Neural crest cell (in vitro differentiated cells): ENCODE results near the gene SAE1. TPM values are rescaled to one million over a fixed set of nuclear protein-coding genes. Genes with fewer than 3 reads are reported as not detected.

ENCODE experiments used
- DNase-seq: peaks from one replicate; pipeline ENCODE4 v3.0.0; 2021; ENCODE audit warnings: low read depth, mixed read lengths, low spot score
- H3K27ac Mint-ChIP-seq: one replicate; pipeline ENCODE4 v1.8.0; 2021; ENCODE audit warnings: mild to moderate bottlenecking, mixed read lengths; ENCODE audit not compliant: unreplicated experiment
- H3K27me3 Mint-ChIP-seq: 2 replicates; pipeline ENCODE4 v1.8.0; 2021; ENCODE audit warnings: low read depth, mild to moderate bottlenecking, mixed read lengths
- H3K36me3 Mint-ChIP-seq: 2 replicates; pipeline ENCODE4 v1.8.0; 2021; ENCODE audit warnings: low read depth, mild to moderate bottlenecking, mixed read lengths
- H3K4me1 Mint-ChIP-seq: 2 replicates; pipeline ENCODE4 v1.8.0; 2021; ENCODE audit warnings: mixed read lengths
- H3K4me3 Mint-ChIP-seq: one replicate; pipeline ENCODE4 v1.8.0; 2021; ENCODE audit warnings: mild to moderate bottlenecking, mixed read lengths
- H3K9me3 Mint-ChIP-seq: 2 replicates; pipeline ENCODE4 v1.8.0; 2021; ENCODE audit warnings: mixed read lengths
- total RNA-seq: library from RNA; stranded (reverse); gene quantifications from 2 replicates; pipeline ENCODE4 v1.2.1, GENCODE V29; 2021
- TF ChIP-seq, protein P1 (sequence below): fragments of 200-600 bp; sonication (generic); conservative IDR thresholded peaks from 2 replicates; pipeline ENCODE4 v1.5.0; 2021; ENCODE audit warnings: antibody characterized with exemption, mild to moderate bottlenecking

SAE1 gene
- total RNA-seq, 1 donor from 2014 or later: 280 TPM

DNA sequence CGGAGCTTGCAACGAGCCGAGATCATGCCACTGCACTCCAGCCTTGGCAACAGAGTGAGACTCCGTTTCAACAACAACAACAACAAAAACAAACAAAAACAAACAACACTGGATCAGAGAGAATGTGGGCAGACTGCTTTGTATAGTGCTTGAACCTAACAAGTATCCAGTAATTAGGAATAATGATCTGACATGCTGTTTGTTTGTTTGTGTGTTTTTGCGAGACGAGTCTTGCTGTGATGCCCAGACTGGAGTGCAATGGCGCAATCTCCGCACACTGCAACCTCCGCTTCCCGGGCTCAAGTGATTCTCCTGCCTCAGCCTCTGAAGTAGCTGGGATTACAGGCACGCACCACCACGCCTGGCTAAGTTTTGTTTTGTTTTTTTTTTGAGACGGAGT is 14.0 kb downstream of the SAE1 start:
- TF ChIP-seq, protein P1, sequence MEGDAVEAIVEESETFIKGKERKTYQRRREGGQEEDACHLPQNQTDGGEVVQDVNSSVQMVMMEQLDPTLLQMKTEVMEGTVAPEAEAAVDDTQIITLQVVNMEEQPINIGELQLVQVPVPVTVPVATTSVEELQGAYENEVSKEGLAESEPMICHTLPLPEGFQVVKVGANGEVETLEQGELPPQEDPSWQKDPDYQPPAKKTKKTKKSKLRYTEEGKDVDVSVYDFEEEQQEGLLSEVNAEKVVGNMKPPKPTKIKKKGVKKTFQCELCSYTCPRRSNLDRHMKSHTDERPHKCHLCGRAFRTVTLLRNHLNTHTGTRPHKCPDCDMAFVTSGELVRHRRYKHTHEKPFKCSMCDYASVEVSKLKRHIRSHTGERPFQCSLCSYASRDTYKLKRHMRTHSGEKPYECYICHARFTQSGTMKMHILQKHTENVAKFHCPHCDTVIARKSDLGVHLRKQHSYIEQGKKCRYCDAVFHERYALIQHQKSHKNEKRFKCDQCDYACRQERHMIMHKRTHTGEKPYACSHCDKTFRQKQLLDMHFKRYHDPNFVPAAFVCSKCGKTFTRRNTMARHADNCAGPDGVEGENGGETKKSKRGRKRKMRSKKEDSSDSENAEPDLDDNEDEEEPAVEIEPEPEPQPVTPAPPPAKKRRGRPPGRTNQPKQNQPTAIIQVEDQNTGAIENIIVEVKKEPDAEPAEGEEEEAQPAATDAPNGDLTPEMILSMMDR: no peak
- no peaks in the 10 kb centered on the region for H3K27me3 Mint-ChIP-seq
- no peak overlapping the region for H3K4me3 Mint-ChIP-seq
- no peak for DNase-seq
- peaks cover 16% of the 10 kb centered on the region for H3K4me1 Mint-ChIP-seq
- peaks cover 23% of the 10 kb centered on the region for H3K36me3 Mint-ChIP-seq
- H3K9me3 Mint-ChIP-seq: no peaks in the 10 kb centered on the region
- H3K27ac Mint-ChIP-seq: no peak overlapping the region

DNA sequence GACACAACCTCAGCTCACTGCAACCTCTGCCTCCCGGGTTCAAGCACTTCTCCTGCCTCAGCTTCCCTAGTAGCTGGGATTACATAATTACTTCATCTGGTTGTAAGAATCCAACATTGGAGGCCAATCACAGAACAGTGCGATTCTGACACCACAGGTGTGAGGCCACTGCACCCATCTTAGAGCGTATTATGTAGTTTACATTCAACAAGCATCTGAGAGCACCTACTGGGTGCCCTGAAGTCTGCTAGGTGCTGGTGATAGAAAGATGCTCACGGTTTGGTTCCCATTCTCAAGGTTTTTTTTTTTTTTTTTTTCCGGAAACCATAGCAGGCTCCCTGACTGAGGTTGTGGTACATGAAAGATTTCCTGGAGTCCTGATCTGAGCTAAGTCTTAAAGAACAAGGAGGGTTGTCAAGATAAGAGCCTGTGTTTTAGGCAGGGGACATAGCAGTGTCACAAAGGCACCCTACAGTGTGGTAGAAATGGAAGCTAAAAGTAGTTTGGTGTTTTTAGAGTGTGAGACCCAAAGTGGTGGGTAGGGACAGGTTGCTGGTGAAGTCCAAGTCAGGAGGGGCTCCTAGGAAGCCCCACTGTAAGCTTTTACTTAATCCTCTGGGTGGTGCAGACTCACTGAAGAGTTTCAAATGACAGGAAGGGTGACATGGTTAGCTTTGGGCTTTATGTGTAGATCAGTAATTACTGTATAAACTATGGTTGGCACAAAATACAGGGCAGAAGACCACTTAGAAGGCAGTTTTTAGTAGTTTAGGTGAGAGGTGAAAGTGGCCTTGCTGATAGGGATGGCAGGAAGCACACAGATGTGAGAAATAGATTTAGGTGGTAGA is 15.2 kb downstream of the SAE1 start:
- H3K27ac Mint-ChIP-seq: peak overlapping the region; percentile 1
- TF ChIP-seq, protein P1: no peak
- no peak for DNase-seq

GRCh38 chr19:47146920-47147319 is 16.3 kb downstream of the SAE1 start:
- Mint-ChIP-seq H3K9me3 (no peaks in the 10 kb centered on the region), H3K4me1 (peaks cover 27% of the 10 kb centered on the region), H3K27me3 (no peaks in the 10 kb centered on the region), H3K27ac (peak overlapping the region; percentile 7), H3K4me3 (no peak overlapping the region), H3K36me3 (peaks cover 37% of the 10 kb centered on the region)
- TF ChIP-seq, protein P1: no peak
- DNase-seq: no peak

More for the DNA sequence above, 15.2 kb downstream of the SAE1 start:
- H3K4me3 Mint-ChIP-seq: no peak overlapping the region
- no peaks in the 10 kb centered on the region for H3K9me3 Mint-ChIP-seq
- no peaks in the 10 kb centered on the region for H3K27me3 Mint-ChIP-seq
- H3K36me3 Mint-ChIP-seq: peaks cover 31% of the 10 kb centered on the region
- peaks cover 25% of the 10 kb centered on the region for H3K4me1 Mint-ChIP-seq

DNA sequence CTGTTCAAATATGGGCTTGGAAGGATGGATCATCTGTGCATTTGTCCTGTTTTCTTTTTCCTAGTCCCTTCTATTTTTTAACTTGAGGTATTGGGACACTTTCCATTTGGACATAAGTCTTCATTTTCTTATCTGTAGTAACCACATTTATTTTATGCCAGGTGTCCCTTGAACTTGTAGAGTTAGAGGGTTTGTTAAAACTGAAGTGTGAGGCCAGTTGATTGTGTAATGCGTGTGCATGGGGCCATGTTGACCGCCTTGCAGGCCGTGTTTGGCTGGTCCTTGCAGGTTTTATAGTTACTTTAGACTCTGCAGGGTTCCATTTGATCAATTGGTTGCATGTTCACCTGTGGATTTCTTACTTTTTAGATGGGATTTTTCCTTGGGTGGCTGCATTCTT is 21.0 kb downstream of the SAE1 start:
- no peak for DNase-seq
- no peaks in the 10 kb centered on the region for H3K9me3 Mint-ChIP-seq
- no peak overlapping the region for H3K27ac Mint-ChIP-seq
- H3K36me3 Mint-ChIP-seq: peaks cover 42% of the 10 kb centered on the region
- TF ChIP-seq, protein P1: no peak
- H3K4me3 Mint-ChIP-seq: no peak overlapping the region
- H3K4me1 Mint-ChIP-seq: peaks cover 46% of the 10 kb centered on the region
- no peaks in the 10 kb centered on the region for H3K27me3 Mint-ChIP-seq

DNA sequence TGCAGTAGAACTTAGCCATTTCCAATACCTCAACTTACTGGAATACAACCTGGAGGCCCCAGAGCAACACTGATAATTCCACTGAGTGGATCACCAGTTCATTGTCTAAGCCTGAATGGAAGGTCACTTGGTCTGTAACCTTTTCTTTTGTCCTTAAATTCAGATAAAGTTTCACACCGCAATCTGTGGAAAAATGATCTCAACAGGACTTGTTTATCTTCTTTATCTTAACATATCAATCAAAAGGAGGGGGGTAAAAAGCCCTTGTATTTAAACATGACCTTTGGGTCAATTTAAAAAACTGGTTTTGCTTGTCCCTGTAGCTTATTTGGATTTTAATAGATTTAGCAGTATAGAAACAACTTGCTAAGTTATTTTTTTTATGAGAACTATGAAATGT is 21.6 kb downstream of the SAE1 start:
- Mint-ChIP-seq H3K36me3 (peaks cover 43% of the 10 kb centered on the region), H3K27me3 (no peaks in the 10 kb centered on the region), H3K9me3 (no peaks in the 10 kb centered on the region), H3K4me1 (peaks cover 52% of the 10 kb centered on the region), H3K27ac (no peak overlapping the region), H3K4me3 (no peak overlapping the region)
- TF ChIP-seq, protein P1: no peak
- no peak for DNase-seq
